DND-41 (cell line): ENCODE data around the gene WFDC10A.

Source experiments
- CTCF ChIP-seq: IDR thresholded peaks from 2 replicates; pipeline ENCODE4 v1.5.1; 2012; ENCODE audit warnings: borderline replicate concordance, low read length, moderate library complexity, mild to moderate bottlenecking; ENCODE audit not compliant: poor library complexity, severe bottlenecking; ENCODE audit errors: extremely low read depth
- EZH2 ChIP-seq: IDR thresholded peaks from 3 replicates; pipeline ENCODE4 v1.6.1; 2012; ENCODE audit warnings: borderline replicate concordance, low read depth, mild to moderate bottlenecking, moderate library complexity, low read length, inconsistent platforms; ENCODE audit not compliant: severe bottlenecking

- TF ChIP-seq CTCF (no peak), EZH2 (no peak)
Measured at GRCh38 chr20:45611054-45611453, 18.5 kb upstream of the WFDC10A start.
